COR-L47 (cell line): Measurements from ENCODE around the gene FNDC3B.

ENCODE experiments used
- DNase-seq: peaks from one replicate; lab custom pipeline; 2025; lab: John Stamatoyannopoulos, UW

Gene FNDC3B

GRCh38 chr3:172260381-172260780 is 221.0 kb downstream of the FNDC3B start:
- DNase-seq, result no peak

GRCh38 chr3:172261054-172261453 is 221.7 kb downstream of the FNDC3B start:
- DNase-seq, result no peak

- DNase-seq, result no peak
Measured at GRCh38 chr3:172262991-172263608, 223.7 kb downstream of the FNDC3B start.

- no peak for DNase-seq
Measured at GRCh38 chr3:172263781-172264486, 224.6 kb downstream of the FNDC3B start.

- no peak for DNase-seq
Measured at GRCh38 chr3:172266103-172266502, 226.7 kb downstream of the FNDC3B start.

GRCh38 chr3:172268425-172268824 is 229.0 kb downstream of the FNDC3B start:
- no peak for DNase-seq

GRCh38 chr3:172268868-172269267 is 229.5 kb downstream of the FNDC3B start:
- no peak for DNase-seq

- no peak for DNase-seq
Measured at GRCh38 chr3:172270557-172271166, 231.3 kb downstream of the FNDC3B start.

GRCh38 chr3:172271386-172271976 is 232.1 kb downstream of the FNDC3B start:
- no peak for DNase-seq

- DNase-seq, result no peak
Measured at GRCh38 chr3:172272698-172273097, 233.3 kb downstream of the FNDC3B start.

GRCh38 chr3:172273378-172273777 is 234.0 kb downstream of the FNDC3B start:
- DNase-seq, result no peak

- DNase-seq, result no peak
Measured at GRCh38 chr3:172274906-172275305, 235.5 kb downstream of the FNDC3B start.

GRCh38 chr3:172275586-172275985 is 236.2 kb downstream of the FNDC3B start:
- no peak for DNase-seq

GRCh38 chr3:172276103-172276502 is 236.7 kb downstream of the FNDC3B start:
- no peak for DNase-seq

- DNase-seq, result no peak
Measured at GRCh38 chr3:172277151-172277652, 237.8 kb downstream of the FNDC3B start.

- no peak for DNase-seq
Measured at GRCh38 chr3:172279191-172279640, 239.8 kb downstream of the FNDC3B start.

- DNase-seq, result no peak
Measured at GRCh38 chr3:172279974-172280373, 240.6 kb downstream of the FNDC3B start.

GRCh38 chr3:172280406-172281051 is 241.2 kb downstream of the FNDC3B start:
- no peak for DNase-seq

GRCh38 chr3:172281884-172282283 is 242.5 kb downstream of the FNDC3B start:
- no peak for DNase-seq

GRCh38 chr3:172282850-172283249 is 243.5 kb downstream of the FNDC3B start:
- DNase-seq, result no peak

- DNase-seq, result no peak
Measured at GRCh38 chr3:172283841-172284357, 244.5 kb downstream of the FNDC3B start.

- DNase-seq, result no peak
Measured at GRCh38 chr3:172285844-172286243, 246.5 kb downstream of the FNDC3B start.
